A549 (cell line): ENCODE measurements around the gene TMEM108.

ENCODE experiments used
- CTCF ChIP-seq: fragments of >200 bp; sonication (Bioruptor Twin); formaldehyde crosslinking; IDR thresholded peaks from 3 replicates; pipeline ENCODE4 v1.5.1; 2016
- JUN ChIP-seq, 2 experiments: fragments of >200 bp; sonication (Bioruptor Twin); formaldehyde crosslinking; IDR thresholded peaks; 2 replicates in 1 of 2; 3 replicates in 1 of 2; pipeline ENCODE4 v1.6.1; 2016 to 2017
- TF ChIP-seq, protein P1 (sequence below): IDR thresholded peaks from 2 replicates; pipeline ENCODE4 v1.6.1; 2012
- TF ChIP-seq, protein P2 (sequence below): fragments of 450-650 bp; IDR thresholded peaks from 2 replicates; pipeline ENCODE4 v1.6.1; 2014; ENCODE audit warnings: antibody characterized with exemption
- TF ChIP-seq, protein P3 (sequence below): fragments of >200 bp; sonication (Bioruptor Twin); formaldehyde crosslinking; IDR thresholded peaks from 3 replicates; pipeline ENCODE4 v1.6.1; 2016

GRCh38 chr3:133439563-133439962 lies 401.4 kb downstream of the TMEM108 start:
- TF ChIP-seq, protein P1, sequence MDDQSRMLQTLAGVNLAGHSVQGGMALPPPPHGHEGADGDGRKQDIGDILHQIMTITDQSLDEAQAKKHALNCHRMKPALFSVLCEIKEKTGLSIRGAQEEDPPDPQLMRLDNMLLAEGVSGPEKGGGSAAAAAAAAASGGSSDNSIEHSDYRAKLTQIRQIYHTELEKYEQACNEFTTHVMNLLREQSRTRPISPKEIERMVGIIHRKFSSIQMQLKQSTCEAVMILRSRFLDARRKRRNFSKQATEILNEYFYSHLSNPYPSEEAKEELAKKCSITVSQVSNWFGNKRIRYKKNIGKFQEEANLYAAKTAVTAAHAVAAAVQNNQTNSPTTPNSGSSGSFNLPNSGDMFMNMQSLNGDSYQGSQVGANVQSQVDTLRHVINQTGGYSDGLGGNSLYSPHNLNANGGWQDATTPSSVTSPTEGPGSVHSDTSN, result no peak
- TF ChIP-seq, protein P2, sequence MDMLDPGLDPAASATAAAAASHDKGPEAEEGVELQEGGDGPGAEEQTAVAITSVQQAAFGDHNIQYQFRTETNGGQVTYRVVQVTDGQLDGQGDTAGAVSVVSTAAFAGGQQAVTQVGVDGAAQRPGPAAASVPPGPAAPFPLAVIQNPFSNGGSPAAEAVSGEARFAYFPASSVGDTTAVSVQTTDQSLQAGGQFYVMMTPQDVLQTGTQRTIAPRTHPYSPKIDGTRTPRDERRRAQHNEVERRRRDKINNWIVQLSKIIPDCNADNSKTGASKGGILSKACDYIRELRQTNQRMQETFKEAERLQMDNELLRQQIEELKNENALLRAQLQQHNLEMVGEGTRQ, result no peak
- no peak for TF ChIP-seq CTCF
- no peak for TF ChIP-seq JUN (IDR thresholded peaks at IDR 0.05)
- TF ChIP-seq, protein P3, sequence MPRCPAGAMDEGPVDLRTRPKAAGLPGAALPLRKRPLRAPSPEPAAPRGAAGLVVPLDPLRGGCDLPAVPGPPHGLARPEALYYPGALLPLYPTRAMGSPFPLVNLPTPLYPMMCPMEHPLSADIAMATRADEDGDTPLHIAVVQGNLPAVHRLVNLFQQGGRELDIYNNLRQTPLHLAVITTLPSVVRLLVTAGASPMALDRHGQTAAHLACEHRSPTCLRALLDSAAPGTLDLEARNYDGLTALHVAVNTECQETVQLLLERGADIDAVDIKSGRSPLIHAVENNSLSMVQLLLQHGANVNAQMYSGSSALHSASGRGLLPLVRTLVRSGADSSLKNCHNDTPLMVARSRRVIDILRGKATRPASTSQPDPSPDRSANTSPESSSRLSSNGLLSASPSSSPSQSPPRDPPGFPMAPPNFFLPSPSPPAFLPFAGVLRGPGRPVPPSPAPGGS, result no peak
